HEK293 (cell line): Measurements from ENCODE around the gene MIF4GD.

Experiments used
- CTCF ChIA-PET: fragments of 350-600 bp; formaldehyde crosslinking; extraction: SDS; loops from one replicate; lab custom pipeline; 2021; ENCODE audit warnings: antibody characterized with exemption; lab: Yijun Ruan, JAX
- POLR2A ChIA-PET: fragments of 300-600 bp; formaldehyde crosslinking; extraction: SDS; loops from one replicate; lab custom pipeline; 2020; ENCODE audit warnings: antibody characterized with exemption, inconsistent platforms; lab: Yijun Ruan, JAX
- H3K27ac ChIP-seq: fragments of 200-500 bp; sonication (Bioruptor generic); 2 replicates; pipeline ENCODE4 v1.5.1; 2014; ENCODE audit warnings: low read depth, low read length, control low read depth, inconsistent platforms; ENCODE audit errors: extremely low read depth
- H3K36me3 ChIP-seq, 2 experiments: fragments of 200-500 bp in 1 of 2; sonication (Bioruptor generic) in 1 of 2; 1 replicate in 1 of 2; 2 replicates in 1 of 2; pipeline ENCODE4 v1.5.1; 2014 to 2017; ENCODE audit warnings: inconsistent platforms in 2 of 2, low read length in 2 of 2; ENCODE audit not compliant: control insufficient read depth in 2 of 2, insufficient read depth in 1 of 2
- H3K4me1 ChIP-seq: fragments of 200-500 bp; sonication (Bioruptor generic); 2 replicates; pipeline ENCODE4 v1.5.1; 2014; ENCODE audit warnings: mild to moderate bottlenecking, low read length, inconsistent platforms; ENCODE audit not compliant: control insufficient read depth, insufficient read depth
- H3K4me3 ChIP-seq: 2 replicates; pipeline ENCODE4 v1.5.1; 2011; ENCODE audit warnings: low read depth, mild to moderate bottlenecking, control low read depth, low read length, moderate library complexity
- H3K9me3 ChIP-seq: fragments of 200-500 bp; sonication (Bioruptor generic); 2 replicates; pipeline ENCODE4 v1.5.1; 2014; ENCODE audit warnings: low read depth, low read length, inconsistent platforms; ENCODE audit not compliant: control insufficient read depth, insufficient read depth
- GFI1B ChIP-seq: fragments of 450-650 bp; formaldehyde crosslinking; IDR thresholded peaks from 2 replicates; pipeline ENCODE4 v1.5.1; 2016; ENCODE audit warnings: missing biosample characterization, missing genetic modification characterization
- HIC1 ChIP-seq: fragments of 450-650 bp; formaldehyde crosslinking; IDR thresholded peaks from 2 replicates; pipeline ENCODE4 v1.5.1; 2016; ENCODE audit warnings: missing biosample characterization, missing genetic modification characterization
- IKZF3 ChIP-seq: fragments of 450-650 bp; IDR thresholded peaks from 2 replicates; pipeline ENCODE4 v1.5.0; 2018; ENCODE audit warnings: missing biosample characterization, mild to moderate bottlenecking, missing genetic modification characterization, moderate library complexity
- PATZ1 ChIP-seq: fragments of 450-650 bp; formaldehyde crosslinking; IDR thresholded peaks from 2 replicates; pipeline ENCODE4 v1.5.1; 2016; ENCODE audit warnings: missing biosample characterization, missing genetic modification characterization
- PBX3 ChIP-seq: sonication (generic); formaldehyde crosslinking; IDR thresholded peaks from 2 replicates; pipeline ENCODE4 v1.8.1; 2022; ENCODE audit warnings: mild to moderate bottlenecking, moderate library complexity, missing genetic modification reagents
- PRDM1 ChIP-seq: fragments of 450-650 bp; formaldehyde crosslinking; IDR thresholded peaks from 2 replicates; pipeline ENCODE4; 2016; ENCODE audit warnings: missing biosample characterization, missing genetic modification characterization
- ZBTB10 ChIP-seq: fragments of 450-650 bp; formaldehyde crosslinking; IDR thresholded peaks from 2 replicates; pipeline ENCODE4 v1.5.1; 2016; ENCODE audit warnings: missing biosample characterization, missing genetic modification characterization
- ZBTB48 ChIP-seq: fragments of 450-650 bp; formaldehyde crosslinking; IDR thresholded peaks from 2 replicates; pipeline ENCODE4 v1.5.1; 2016; ENCODE audit warnings: missing biosample characterization, missing genetic modification characterization
- ZBTB49 ChIP-seq: fragments of 450-650 bp; formaldehyde crosslinking; IDR thresholded peaks from 2 replicates; pipeline ENCODE4 v1.5.1; 2016; ENCODE audit warnings: missing biosample characterization, missing genetic modification characterization, low read depth
- ZNF19 ChIP-seq: fragments of 450-650 bp; formaldehyde crosslinking; IDR thresholded peaks from 2 replicates; pipeline ENCODE4; 2016; ENCODE audit warnings: missing biosample characterization, missing genetic modification characterization, low read depth
- ZNF221 ChIP-seq: fragments of 450-650 bp; formaldehyde crosslinking; IDR thresholded peaks from 2 replicates; pipeline ENCODE4 v1.5.1; 2017; ENCODE audit warnings: missing biosample characterization, missing genetic modification characterization, borderline replicate concordance
- ZNF23 ChIP-seq: fragments of 450-650 bp; formaldehyde crosslinking; IDR thresholded peaks from 2 replicates; pipeline ENCODE4 v1.5.1; 2016; ENCODE audit warnings: missing biosample characterization, missing genetic modification characterization, borderline replicate concordance
- ZNF350 ChIP-seq: fragments of 450-650 bp; formaldehyde crosslinking; IDR thresholded peaks from 2 replicates; pipeline ENCODE4 v1.5.0; 2017; ENCODE audit warnings: missing biosample characterization, mild to moderate bottlenecking, missing genetic modification characterization
- ZNF549 ChIP-seq: fragments of 450-650 bp; IDR thresholded peaks from 2 replicates; pipeline ENCODE4 v1.5.1; 2018; ENCODE audit warnings: missing biosample characterization, missing genetic modification characterization, mild to moderate bottlenecking, inconsistent platforms, moderate library complexity
- ZNF555 ChIP-seq: fragments of 450-650 bp; formaldehyde crosslinking; conservative IDR thresholded peaks from 2 replicates; pipeline ENCODE4 v1.5.1; 2017; ENCODE audit warnings: missing biosample characterization, mild to moderate bottlenecking, missing genetic modification characterization, inconsistent platforms
- ZNF626 ChIP-seq: fragments of 450-650 bp; sonication (Bioruptor Pico); formaldehyde crosslinking; IDR thresholded peaks from 2 replicates; pipeline ENCODE4 v1.5.1; 2018; ENCODE audit warnings: missing biosample characterization, missing genetic modification characterization, inconsistent platforms
- ZNF629 ChIP-seq: fragments of 450-650 bp; formaldehyde crosslinking; IDR thresholded peaks from 2 replicates; pipeline ENCODE4 v1.5.1; 2017; ENCODE audit warnings: missing biosample characterization, missing genetic modification characterization
- ZNF677 ChIP-seq: fragments of 450-650 bp; IDR thresholded peaks from 2 replicates; pipeline ENCODE4 v1.5.0; 2018; ENCODE audit warnings: missing biosample characterization, mild to moderate bottlenecking, missing genetic modification characterization, moderate library complexity
- ZNF701 ChIP-seq: fragments of 450-650 bp; formaldehyde crosslinking; IDR thresholded peaks from 2 replicates; pipeline ENCODE4 v1.5.1; 2016; ENCODE audit warnings: missing biosample characterization, missing genetic modification characterization
- ZNF76 ChIP-seq: fragments of 450-650 bp; formaldehyde crosslinking; IDR thresholded peaks from 2 replicates; pipeline ENCODE4; 2016; ENCODE audit warnings: low read depth, missing biosample characterization, missing genetic modification characterization, borderline replicate concordance
- ZSCAN23 ChIP-seq: fragments of 450-650 bp; formaldehyde crosslinking; IDR thresholded peaks from 2 replicates; pipeline ENCODE4 v1.5.1; 2016; ENCODE audit warnings: missing biosample characterization, missing genetic modification characterization
- ZSCAN30 ChIP-seq: fragments of 450-650 bp; IDR thresholded peaks from 2 replicates; pipeline ENCODE4 v1.5.1; 2018; ENCODE audit warnings: missing biosample characterization, mild to moderate bottlenecking, missing genetic modification characterization, moderate library complexity

The MIF4GD gene

GRCh38 chr17:75228305-75228704 lies 42.7 kb downstream of the MIF4GD start (continued):
- no peak for TF ChIP-seq ZNF626 (tag by site-specific recombination)

- ChIA-PET POLR2A (interaction anchor here (0.7 to 2.8 kb wide), 3 partner anchors 9 to 271 kb away, joined by 3 to 16 read pairs (median 3); no protein-coding TSS in a partner anchor), CTCF (interaction anchor here (5.7 kb wide), 1 partner anchor 12 kb away, joined by 54 read pairs; no protein-coding TSS in a partner anchor)
- Histone ChIP-seq H3K9me3 (no peaks in the 10 kb centered on the region), H3K27ac (no peak overlapping the region), H3K4me3 (no peak overlapping the region), H3K36me3 (peaks cover 62 to 96% of the 10 kb centered on the region in 2 experiments), H3K4me1 (no peaks in the 10 kb centered on the region)
- TF ChIP-seq PBX3 (CRISPR knock-in tag) (no peak), ZNF350 (tag by site-specific recombination) (no peak), ZBTB48 (tag by site-specific recombination) (no peak), ZNF76 (tag by site-specific recombination) (no peak), ZSCAN30 (tag by site-specific recombination) (no peak), ZNF677 (tag by site-specific recombination) (no peak), ZSCAN23 (tag by site-specific recombination) (no peak), HIC1 (no peak)
These were observed 43.3 kb downstream of the MIF4GD start for GRCh38 chr17:75227729-75228128.

GRCh38 chr17:75225016-75225415 lies 46.0 kb downstream of the MIF4GD start:
- Histone ChIP-seq H3K36me3 (peaks cover 67 to 85% of the 10 kb centered on the region in 2 experiments), H3K4me3 (no peak overlapping the region), H3K27ac (no peak overlapping the region), H3K4me1 (no peaks in the 10 kb centered on the region), H3K9me3 (no peaks in the 10 kb centered on the region)
- POLR2A ChIA-PET = no interaction called here
- CTCF ChIA-PET = interaction anchor here (0.6 to 2.6 kb wide), 5 partner anchors 9 to 165 kb away, joined by 4 to 21 read pairs (median 4); no protein-coding TSS in a partner anchor
- TF ChIP-seq ZNF23 (tag by site-specific recombination) (no peak), PRDM1 (no peak), ZNF701 (tag by site-specific recombination) (no peak), ZBTB49 (tag by site-specific recombination) (no peak), IKZF3 (tag by site-specific recombination) (no peak), ZNF221 (no peak), GFI1B (no peak), ZBTB48 (tag by site-specific recombination) (no peak), ZNF549 (tag by site-specific recombination) (no peak), ZNF19 (tag by site-specific recombination) (no peak), ZNF555 (no peak), ZBTB10 (tag by site-specific recombination) (no peak), PATZ1 (tag by site-specific recombination) (no peak), ZNF629 (tag by site-specific recombination) (no peak)
